Tibial artery (tissue), 4 donors: ENCODE results near the gene ACE.

Experiments
- DNase-seq, 2 donors: peaks; one replicate each; pipeline ENCODE4 v3.0.0-alpha.2; 2019
- H3K27ac ChIP-seq, 2 donors: fragments of 200-600 bp; sonication (generic) in 1 of 2; 1 replicate in 1 of 2; 2 replicates in 1 of 2; pipeline ENCODE4 v1.5.1; 2018 to 2019; ENCODE audit warnings: mild to moderate bottlenecking in 1 of 2
- H3K27me3 ChIP-seq, 2 donors: fragments of 200-600 bp; sonication (generic) in 1 of 2; one replicate each; pipeline versions ENCODE4 v1.5.1 to v1.6.0; 2016 to 2019
- H3K36me3 ChIP-seq, 3 donors: fragments of 200-600 bp; sonication (generic) in 2 of 3; one replicate each; pipeline ENCODE4 v1.5.1; 2016 to 2019; ENCODE audit warnings: mild to moderate bottlenecking in 2 of 3
- H3K4me1 ChIP-seq, 4 donors: fragments of 200-600 bp; sonication (generic) in 2 of 4; 1 replicate in 3 of 4; 2 replicates in 1 of 4; pipeline ENCODE4 v1.5.1; 2016 to 2019
- H3K4me3 ChIP-seq, 2 donors: fragments of 200-600 bp; sonication (generic) in 1 of 2; 1 replicate in 1 of 2; 2 replicates in 1 of 2; pipeline ENCODE4 v1.5.1; 2018 to 2019; ENCODE audit warnings: mild to moderate bottlenecking in 2 of 2
- H3K9me3 ChIP-seq, 3 donors: fragments of 200-600 bp; sonication (generic) in 1 of 3; one replicate each; pipeline ENCODE4 v1.5.1; 2016 to 2019
- CTCF ChIP-seq, 2 experiments: fragments of 200-600 bp in 1 of 2; fragments of 450-650 bp in 1 of 2; IDR thresholded peaks; one replicate each; pipeline ENCODE4 v1.5.1; 2017 to 2019; ENCODE audit warnings: antibody characterized with exemption in 2 of 2, mild to moderate bottlenecking in 1 of 2, moderate library complexity in 1 of 2
- intact Hi-C: fragments of 100-400 bp; cut with DNase I; formaldehyde crosslinking; loops from one replicate; pipeline ENCODE4 v1.15.0; 2023; ENCODE audit warnings: low total_unique reads

ACE gene

DNA sequence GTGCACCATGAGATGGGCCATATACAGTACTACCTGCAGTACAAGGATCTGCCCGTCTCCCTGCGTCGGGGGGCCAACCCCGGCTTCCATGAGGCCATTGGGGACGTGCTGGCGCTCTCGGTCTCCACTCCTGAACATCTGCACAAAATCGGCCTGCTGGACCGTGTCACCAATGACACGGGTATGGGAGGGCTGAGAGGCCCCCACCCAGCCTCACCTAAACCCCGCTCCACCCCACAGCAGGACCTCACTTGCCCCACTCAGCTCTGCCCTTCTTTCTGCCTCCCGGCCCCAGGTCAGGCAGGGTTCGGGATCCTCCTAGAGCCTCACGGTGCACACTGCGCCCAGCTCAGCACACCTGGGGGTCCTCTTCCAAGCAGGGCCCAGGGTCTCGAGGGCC is 5.6 kb downstream of the ACE start:
- Histone ChIP-seq H3K27ac (no peak overlapping the region), H3K4me3 (no peak overlapping the region), H3K27me3 (peaks cover 0 to 52% of the 10 kb centered on the region in 2 donors), H3K36me3 (no peaks in the 10 kb centered on the region), H3K9me3 (no peaks in the 10 kb centered on the region), H3K4me1 (peaks cover 0 to 14% (median 5%) of the 10 kb centered on the region in 4 donors)
- no peak for DNase-seq
- intact Hi-C loops = no loop called here
- TF ChIP-seq CTCF (IDR thresholded peaks at IDR 0.05) = no peak

GRCh38 chr17:63483038-63483437 is 6.2 kb downstream of the ACE start:
- Histone ChIP-seq H3K36me3 (no peaks in the 10 kb centered on the region), H3K27me3 (peaks cover 0 to 47% of the 10 kb centered on the region in 2 donors), H3K9me3 (no peaks in the 10 kb centered on the region), H3K4me1 (peaks cover 0 to 8% (median under 1%) of the 10 kb centered on the region in 4 donors), H3K27ac (no peak overlapping the region), H3K4me3 (no peak overlapping the region)
- DNase-seq = no peak
- TF ChIP-seq CTCF (IDR thresholded peaks at IDR 0.05) = no peak
- intact Hi-C loops = no loop called here

DNA sequence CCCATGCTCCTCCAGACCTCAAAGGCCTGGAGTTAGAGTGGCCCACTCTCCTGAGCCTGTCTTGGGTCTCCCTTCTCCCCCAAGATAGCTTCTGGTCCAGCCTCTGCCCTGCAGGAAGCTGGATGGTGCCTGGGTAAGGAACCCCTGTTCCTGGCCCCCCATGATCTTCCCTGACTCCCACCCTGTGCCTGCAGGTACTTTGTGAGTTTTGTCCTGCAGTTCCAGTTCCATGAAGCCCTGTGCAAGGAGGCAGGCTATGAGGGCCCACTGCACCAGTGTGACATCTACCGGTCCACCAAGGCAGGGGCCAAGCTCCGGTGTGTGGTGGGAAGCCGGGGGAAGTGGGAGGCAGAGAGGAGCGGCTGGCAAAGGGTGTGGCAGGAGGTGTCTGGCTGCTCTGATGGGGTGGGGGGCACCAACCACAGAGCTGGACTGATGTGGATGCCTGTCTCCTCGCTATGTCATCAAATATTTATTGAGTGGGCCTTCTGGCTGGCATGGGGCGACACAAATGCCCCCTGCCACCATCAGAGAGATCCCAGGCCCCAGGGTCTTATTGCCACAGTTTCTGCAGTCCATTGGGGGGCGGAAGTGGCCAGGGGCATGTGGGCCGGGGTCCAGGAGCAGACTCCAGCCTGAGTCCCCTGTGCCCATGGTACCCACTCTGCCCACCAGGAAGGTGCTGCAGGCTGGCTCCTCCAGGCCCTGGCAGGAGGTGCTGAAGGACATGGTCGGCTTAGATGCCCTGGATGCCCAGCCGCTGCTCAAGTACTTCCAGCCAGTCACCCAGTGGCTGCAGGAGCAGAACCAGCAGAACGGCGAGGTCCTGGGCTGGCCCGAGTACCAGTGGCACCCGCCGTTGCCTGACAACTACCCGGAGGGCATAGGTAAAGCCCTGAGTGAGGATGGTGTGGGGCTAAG is 7.1 kb downstream of the ACE start:
- Histone ChIP-seq H3K4me3 (no peak overlapping the region), H3K36me3 (peaks cover 0 to 4% (median 0%) of the 10 kb centered on the region in 3 donors), H3K9me3 (no peaks in the 10 kb centered on the region), H3K27me3 (peaks cover 0 to 40% of the 10 kb centered on the region in 2 donors), H3K4me1 (no peaks in the 10 kb centered on the region), H3K27ac (no peak overlapping the region)
- DNase-seq = no peak
- intact Hi-C loops = no loop called here
- no peak for TF ChIP-seq CTCF (IDR thresholded peaks at IDR 0.05)

DNA sequence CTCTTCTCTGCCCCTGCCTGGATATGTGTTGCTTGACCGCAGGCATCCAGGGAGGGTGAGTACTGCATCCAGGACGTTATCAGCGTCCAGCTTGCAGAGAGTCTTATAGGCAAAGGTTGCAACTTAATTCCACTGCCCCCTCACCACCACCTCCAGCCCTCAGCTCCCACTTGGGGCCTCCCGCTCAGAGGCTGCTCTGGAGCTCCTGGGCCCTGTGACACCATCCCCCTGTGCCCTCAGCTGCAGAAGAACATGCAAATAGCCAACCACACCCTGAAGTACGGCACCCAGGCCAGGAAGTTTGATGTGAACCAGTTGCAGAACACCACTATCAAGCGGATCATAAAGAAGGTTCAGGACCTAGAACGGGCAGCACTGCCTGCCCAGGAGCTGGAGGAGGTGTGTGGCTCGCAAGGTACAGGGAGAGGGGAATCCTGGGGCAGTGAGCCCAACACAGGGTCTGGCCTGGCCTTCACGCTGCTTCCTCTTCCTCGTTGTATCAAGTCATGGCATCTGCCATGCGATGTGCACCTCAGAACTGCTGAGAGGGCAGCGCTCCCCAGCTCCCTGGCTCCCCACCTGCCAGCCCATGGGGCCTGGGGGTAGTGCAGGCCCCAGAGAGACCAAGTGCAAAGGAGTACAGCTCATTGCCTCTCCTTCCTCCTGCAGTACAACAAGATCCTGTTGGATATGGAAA is 9.6 kb downstream of the ACE start:
- no peak for TF ChIP-seq CTCF (IDR thresholded peaks at IDR 0.05)
- Histone ChIP-seq H3K36me3 (peaks cover 0 to 6% (median 0%) of the 10 kb centered on the region in 3 donors), H3K9me3 (no peaks in the 10 kb centered on the region), H3K27ac (no peak overlapping the region), H3K4me1 (no peaks in the 10 kb centered on the region), H3K4me3 (no peak overlapping the region), H3K27me3 (peaks cover 0 to 19% of the 10 kb centered on the region in 2 donors)
- intact Hi-C loops = no loop called here
- DNase-seq = no peak

DNA sequence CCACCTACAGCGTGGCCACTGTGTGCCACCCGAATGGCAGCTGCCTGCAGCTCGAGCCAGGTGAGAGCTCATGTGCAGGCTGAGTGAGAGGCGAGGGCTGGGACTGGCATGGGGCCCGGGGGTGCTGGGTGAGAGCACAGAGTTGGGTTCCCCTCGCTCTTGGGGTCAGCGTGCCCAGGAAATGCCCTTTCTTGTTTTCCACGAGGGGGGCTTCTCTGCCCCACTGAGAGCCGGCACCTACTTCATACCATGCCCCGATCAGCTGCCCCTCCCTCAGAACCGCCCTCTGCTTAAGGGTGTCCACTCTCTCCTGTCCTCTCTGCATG is 10.1 kb downstream of the ACE start:
- DNase-seq = no peak
- intact Hi-C loops = no loop called here
- no peak for TF ChIP-seq CTCF (IDR thresholded peaks at IDR 0.05)

More for the DNA sequence above, 10.1 kb downstream of the ACE start:
- peaks cover 0 to 6% (median 0%) of the 10 kb centered on the region in 3 donors for H3K36me3 ChIP-seq
- H3K4me1 ChIP-seq = no peaks in the 10 kb centered on the region
- H3K27me3 ChIP-seq = peaks cover 0 to 14% of the 10 kb centered on the region in 2 donors
- H3K9me3 ChIP-seq = no peaks in the 10 kb centered on the region
- H3K4me3 ChIP-seq = no peak overlapping the region
- H3K27ac ChIP-seq = no peak overlapping the region
